Naive thymus-derived CD4-positive, alpha-beta T cell (primary cell): ENCODE measurements around the gene ELP4. TPM values are rescaled to one million over a fixed set of nuclear protein-coding genes. Genes with fewer than 3 reads are reported as not detected.
A peak's percentile ranks its signal among the peaks of the same experiment; 100 is the strongest.

Source experiments
- ATAC-seq: fragments of 150-1000 bp; cut with Tn5 transposase; 2 replicates; pipeline ENCODE4 v1.10.0; 2021; ENCODE audit warnings: mild to moderate bottlenecking, moderate library complexity
- CTCF ChIA-PET: fragments of 350-600 bp; sonication (Branson Sonifier 250); formaldehyde crosslinking; loops from one replicate; lab custom pipeline; 2021; ENCODE audit warnings: antibody characterized with exemption; lab: Charles Lee
- POLR2A ChIA-PET: fragments of 350-600 bp; sonication (Branson Sonifier 250); formaldehyde crosslinking; loops from one replicate; lab custom pipeline; 2021; ENCODE audit warnings: antibody characterized with exemption, inconsistent platforms; lab: Charles Lee
- DNase-seq, 9 donors: peaks; one replicate each; pipeline versions ENCODE4 v3.0.0 to v3.0.0-alpha.2; 2020 to 2022; ENCODE audit warnings: mixed read lengths in 1 of 9
- H3K27ac ChIP-seq: one replicate; pipeline ENCODE4 v1.7.0; 2013; ENCODE audit warnings: mild to moderate bottlenecking, low read depth, low read length, moderate library complexity
- H3K27me3 ChIP-seq, 2 donors: one replicate each; pipeline ENCODE4 v1.7.0; 2013; ENCODE audit warnings: low read length in 2 of 2, mild to moderate bottlenecking in 2 of 2, moderate library complexity in 2 of 2; ENCODE audit not compliant: control insufficient read depth in 2 of 2, insufficient read depth in 2 of 2
- H3K36me3 ChIP-seq, 3 experiments: 1 replicate in 2 of 3; 2 replicates in 1 of 3; pipeline ENCODE4 v1.7.0; 2013; ENCODE audit warnings: low read length in 3 of 3, mild to moderate bottlenecking in 3 of 3, moderate library complexity in 1 of 3; ENCODE audit not compliant: insufficient read depth in 3 of 3, control insufficient read depth in 2 of 3
- H3K4me1 ChIP-seq, 2 donors: one replicate each; pipeline ENCODE4 v1.7.0; 2013; ENCODE audit warnings: low read length in 2 of 2, mild to moderate bottlenecking in 2 of 2, moderate library complexity in 1 of 2; ENCODE audit not compliant: control insufficient read depth in 2 of 2, insufficient read depth in 2 of 2
- H3K4me3 ChIP-seq: 2 replicates; pipeline ENCODE4 v1.7.0; 2013; ENCODE audit warnings: mild to moderate bottlenecking, low read length
- H3K9me3 ChIP-seq, 3 experiments: 1 replicate in 2 of 3; 2 replicates in 1 of 3; pipeline ENCODE4 v1.7.0; 2013; ENCODE audit warnings: low read length in 3 of 3; ENCODE audit not compliant: control insufficient read depth in 2 of 3
- H3K27ac Mint-ChIP-seq, 9 donors: one replicate each; pipeline ENCODE4 v1.8.0; 2020 to 2022; ENCODE audit warnings: mixed read lengths in 9 of 9, mild to moderate bottlenecking in 8 of 9, moderate library complexity in 5 of 9, inconsistent platforms in 2 of 9
- H3K27me3 Mint-ChIP-seq, 5 donors: one replicate each; pipeline ENCODE4 v1.8.0; 2021 to 2022; ENCODE audit warnings: mixed read lengths in 5 of 5, mild to moderate bottlenecking in 1 of 5
- H3K36me3 Mint-ChIP-seq, 5 donors: one replicate each; pipeline ENCODE4 v1.8.0; 2020 to 2022; ENCODE audit warnings: mixed read lengths in 5 of 5, mild to moderate bottlenecking in 3 of 5, inconsistent platforms in 1 of 5
- H3K4me1 Mint-ChIP-seq, 7 donors: one replicate each; pipeline ENCODE4 v1.8.0; 2020 to 2022; ENCODE audit warnings: mixed read lengths in 7 of 7, mild to moderate bottlenecking in 3 of 7, inconsistent platforms in 1 of 7
- H3K4me3 Mint-ChIP-seq, 10 donors: one replicate each; pipeline ENCODE4 v1.8.0; 2020 to 2022; ENCODE audit warnings: mild to moderate bottlenecking in 10 of 10, mixed read lengths in 10 of 10, moderate library complexity in 6 of 10, inconsistent platforms in 2 of 10
- H3K9me3 Mint-ChIP-seq, 11 donors: one replicate each; pipeline ENCODE4 v1.8.0; 2020 to 2022; ENCODE audit warnings: mixed read lengths in 11 of 11, mild to moderate bottlenecking in 4 of 11, inconsistent platforms in 1 of 11, moderate library complexity in 1 of 11
- intact Hi-C, 2 donors: fragments of 100-400 bp; cut with micrococcal nuclease; formaldehyde crosslinking; loops; one replicate each; pipeline ENCODE4 v1.15.1; 2023
- polyA plus RNA-seq, 2 donors: library from polyadenylated mRNA; unstranded; fragments of 300-500 nt; fragmentation: Illumina TruSeq; gene quantifications; one replicate each; pipeline ENCODE4 v1.2.3, GENCODE V29; 2021
- total RNA-seq, 6 experiments: library from RNA in 5 of 6; stranded (reverse) in 5 of 6; gene quantifications; 1 replicate in 5 of 6; 2 replicates in 1 of 6; pipeline ENCODE4 v1.2.3 and lab custom pipeline; 2021 to 2026

The ELP4 gene
- total and polyA plus RNA-seq, 7 experiments from 2014 or later = 16.8 to 23.5 (median 21.2) TPM

DNA sequence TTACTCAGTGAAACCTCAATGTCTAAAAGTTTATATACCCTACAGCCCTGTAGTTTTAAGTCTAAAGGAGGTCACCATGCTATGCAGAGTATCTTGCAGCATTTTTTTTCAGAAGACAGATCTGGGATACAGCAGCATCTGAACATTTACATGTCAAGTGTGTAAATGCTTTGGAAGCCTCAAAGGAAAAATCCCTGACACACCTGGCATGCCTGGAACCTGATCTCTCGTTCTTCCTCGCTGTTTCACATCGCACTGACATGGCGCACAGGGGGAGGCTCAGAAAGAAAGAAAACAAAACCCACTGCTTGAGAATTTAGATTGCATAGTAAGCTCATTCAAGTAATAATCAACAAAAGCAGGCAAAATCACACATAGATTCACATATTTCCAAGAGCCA, 270.5 kb downstream of the ELP4 start:
- Histone ChIP-seq H3K27me3 (no peaks in the 10 kb centered on the region), H3K36me3 (no peaks in the 10 kb centered on the region)
- intact Hi-C loops = no loop called here

DNA sequence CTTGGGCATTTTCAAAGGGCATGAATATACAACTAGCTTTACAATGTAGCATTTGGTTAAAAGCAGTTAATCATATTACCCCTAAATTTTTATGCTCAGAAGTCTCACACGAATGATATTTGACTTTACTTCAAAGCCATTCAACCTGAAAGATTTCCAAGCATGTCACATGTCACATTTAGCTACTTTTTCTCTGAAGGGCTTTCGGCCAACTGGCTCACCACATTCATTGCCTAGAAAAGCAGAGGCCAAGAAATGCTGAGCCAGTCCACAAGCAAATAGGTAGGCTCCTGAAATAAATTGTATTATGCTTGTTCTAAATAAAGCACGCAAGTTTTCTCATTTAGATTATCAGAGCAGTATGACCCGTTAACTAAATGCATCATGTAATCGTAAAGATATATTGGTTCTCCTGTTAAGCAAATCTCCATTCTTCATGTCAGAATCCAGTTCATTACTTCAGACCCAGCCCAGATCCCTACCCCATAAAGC, 271.0 kb downstream of the ELP4 start:
- no peak overlapping the region for H3K27ac ChIP-seq
- ChIA-PET POLR2A (no interaction called here), CTCF (no interaction called here)
- H3K4me1 ChIP-seq = no peaks in the 10 kb centered on the region
- no peak for ATAC-seq
- intact Hi-C loops = no loop called here
- Mint-ChIP-seq H3K27ac (no peak overlapping the region), H3K9me3 (no peaks in the 10 kb centered on the region), H3K4me1 (no peaks in the 10 kb centered on the region), H3K4me3 (no peak overlapping the region), H3K36me3 (peaks cover 0 to 41% (median 25%) of the 10 kb centered on the region in 5 donors), H3K27me3 (no peaks in the 10 kb centered on the region)
- H3K9me3 ChIP-seq = no peaks in the 10 kb centered on the region
- no peak for DNase-seq
- no peak overlapping the region for H3K4me3 ChIP-seq
- no peaks in the 10 kb centered on the region for H3K27me3 ChIP-seq
- H3K36me3 ChIP-seq = no peaks in the 10 kb centered on the region

More for the DNA sequence above, 270.5 kb downstream of the ELP4 start:
- H3K9me3 ChIP-seq = no peaks in the 10 kb centered on the region
- ChIA-PET POLR2A (no interaction called here), CTCF (no interaction called here)
- no peaks in the 10 kb centered on the region for H3K9me3 Mint-ChIP-seq
- H3K4me3 ChIP-seq = no peak overlapping the region
- no peak overlapping the region for H3K27ac ChIP-seq
- H3K4me3 Mint-ChIP-seq = no peak overlapping the region
- H3K27me3 Mint-ChIP-seq = no peaks in the 10 kb centered on the region
- H3K27ac Mint-ChIP-seq = no peak overlapping the region
- DNase-seq = no peak
- no peak for ATAC-seq
- peaks cover 0 to 41% (median 28%) of the 10 kb centered on the region in 5 donors for H3K36me3 Mint-ChIP-seq
- H3K4me1 ChIP-seq = no peaks in the 10 kb centered on the region
- peaks cover 0 to 2% (median 0%) of the 10 kb centered on the region in 7 donors for H3K4me1 Mint-ChIP-seq

DNA sequence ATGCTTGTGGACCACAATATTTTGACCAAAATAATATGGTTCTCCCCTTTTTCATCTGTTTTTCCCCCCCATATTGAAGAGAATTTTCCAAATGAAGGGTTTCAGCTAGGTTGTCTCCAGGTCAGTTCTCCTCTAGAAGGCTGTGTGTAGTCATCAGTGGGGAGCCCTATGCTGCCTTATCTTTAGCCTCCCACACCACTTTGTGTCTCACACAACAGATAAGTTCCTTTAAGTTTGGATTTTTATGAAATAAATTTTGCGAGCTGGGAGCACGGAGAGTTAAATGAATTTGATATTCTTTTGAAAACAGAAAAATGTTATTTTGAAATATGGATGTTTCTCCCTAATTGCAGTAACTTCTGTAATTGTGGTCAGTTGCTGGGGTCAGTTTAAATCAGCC, 272.7 kb downstream of the ELP4 start:
- POLR2A ChIA-PET = no interaction called here
- H3K36me3 Mint-ChIP-seq = peaks cover 0 to 49% (median 25%) of the 10 kb centered on the region in 5 donors
- H3K4me3 ChIP-seq = no peak overlapping the region

DNA sequence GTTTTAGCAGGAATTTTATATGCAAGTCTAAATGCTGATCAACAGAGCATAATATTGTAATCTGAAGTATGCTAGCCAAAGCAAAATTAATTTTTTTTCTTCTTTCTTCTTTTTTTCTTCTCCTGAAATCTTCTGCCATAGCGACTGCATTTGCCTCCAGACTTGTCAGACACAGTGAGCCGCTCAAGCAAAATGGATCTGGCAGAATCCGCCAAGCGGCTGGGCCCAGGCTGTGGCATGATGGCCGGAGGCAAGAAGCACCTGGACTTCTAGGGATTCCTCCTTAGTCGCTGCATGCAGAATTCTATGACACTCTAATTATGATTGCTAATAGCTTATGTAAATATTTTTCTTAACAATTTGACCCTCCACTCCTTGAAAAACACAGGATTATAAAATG, 273.7 kb downstream of the ELP4 start:
- Histone ChIP-seq H3K27ac (no peak overlapping the region), H3K4me3 (no peak overlapping the region), H3K27me3 (no peaks in the 10 kb centered on the region), H3K9me3 (no peaks in the 10 kb centered on the region), H3K36me3 (no peaks in the 10 kb centered on the region), H3K4me1 (no peaks in the 10 kb centered on the region)
- Mint-ChIP-seq H3K4me3 (no peak overlapping the region), H3K36me3 (peaks cover 0 to 47% (median 21%) of the 10 kb centered on the region in 5 donors), H3K9me3 (no peaks in the 10 kb centered on the region), H3K27ac (no peak overlapping the region), H3K27me3 (no peaks in the 10 kb centered on the region), H3K4me1 (no peaks in the 10 kb centered on the region)
- DNase-seq (no peak), ATAC-seq (no peak)
- intact Hi-C loops = no loop called here
- CTCF ChIA-PET = no interaction called here
- POLR2A ChIA-PET = no interaction called here

More for the DNA sequence above, 272.7 kb downstream of the ELP4 start:
- Histone ChIP-seq H3K27ac (no peak overlapping the region), H3K9me3 (no peaks in the 10 kb centered on the region), H3K36me3 (no peaks in the 10 kb centered on the region), H3K4me1 (no peaks in the 10 kb centered on the region), H3K27me3 (no peaks in the 10 kb centered on the region)
- no peak for DNase-seq
- no peaks in the 10 kb centered on the region for H3K27me3 Mint-ChIP-seq
- no peak for ATAC-seq
- no peak overlapping the region for H3K27ac Mint-ChIP-seq
- CTCF ChIA-PET = no interaction called here
- no peak overlapping the region for H3K4me3 Mint-ChIP-seq
- intact Hi-C loops = no loop called here
- no peaks in the 10 kb centered on the region for H3K4me1 Mint-ChIP-seq
- no peaks in the 10 kb centered on the region for H3K9me3 Mint-ChIP-seq

DNA sequence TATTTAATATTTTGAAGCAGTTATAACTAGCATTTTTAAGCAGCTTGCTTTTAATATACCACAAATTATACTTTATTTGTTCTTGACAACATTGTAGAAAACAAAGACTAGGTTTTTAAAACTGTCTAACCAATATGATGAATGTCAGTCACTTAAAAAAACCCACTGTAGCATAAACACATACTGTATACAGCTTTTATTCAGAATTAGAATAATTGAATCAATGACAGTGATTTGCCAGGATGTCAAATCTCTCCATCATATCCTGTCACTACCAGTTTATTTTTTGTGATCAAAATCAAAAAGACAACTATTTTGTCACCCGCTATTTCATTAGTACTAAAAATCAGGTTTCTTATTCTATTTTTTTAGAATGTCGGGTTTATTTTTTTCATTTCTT, 275.0 kb downstream of the ELP4 start:
- Histone ChIP-seq H3K36me3 (no peaks in the 10 kb centered on the region), H3K4me1 (no peaks in the 10 kb centered on the region), H3K4me3 (no peak overlapping the region), H3K27me3 (no peaks in the 10 kb centered on the region), H3K27ac (no peak overlapping the region), H3K9me3 (no peaks in the 10 kb centered on the region)
- H3K4me1 Mint-ChIP-seq = no peaks in the 10 kb centered on the region
- H3K27ac Mint-ChIP-seq = no peak overlapping the region
- peaks cover 0 to 43% (median 15%) of the 10 kb centered on the region in 5 donors for H3K36me3 Mint-ChIP-seq
- POLR2A ChIA-PET = no interaction called here
- no peaks in the 10 kb centered on the region for H3K9me3 Mint-ChIP-seq
- intact Hi-C loops = no loop called here
- no peaks in the 10 kb centered on the region for H3K27me3 Mint-ChIP-seq
- H3K4me3 Mint-ChIP-seq = no peak overlapping the region
- CTCF ChIA-PET = no interaction called here
- ATAC-seq (no peak), DNase-seq (no peak)

DNA sequence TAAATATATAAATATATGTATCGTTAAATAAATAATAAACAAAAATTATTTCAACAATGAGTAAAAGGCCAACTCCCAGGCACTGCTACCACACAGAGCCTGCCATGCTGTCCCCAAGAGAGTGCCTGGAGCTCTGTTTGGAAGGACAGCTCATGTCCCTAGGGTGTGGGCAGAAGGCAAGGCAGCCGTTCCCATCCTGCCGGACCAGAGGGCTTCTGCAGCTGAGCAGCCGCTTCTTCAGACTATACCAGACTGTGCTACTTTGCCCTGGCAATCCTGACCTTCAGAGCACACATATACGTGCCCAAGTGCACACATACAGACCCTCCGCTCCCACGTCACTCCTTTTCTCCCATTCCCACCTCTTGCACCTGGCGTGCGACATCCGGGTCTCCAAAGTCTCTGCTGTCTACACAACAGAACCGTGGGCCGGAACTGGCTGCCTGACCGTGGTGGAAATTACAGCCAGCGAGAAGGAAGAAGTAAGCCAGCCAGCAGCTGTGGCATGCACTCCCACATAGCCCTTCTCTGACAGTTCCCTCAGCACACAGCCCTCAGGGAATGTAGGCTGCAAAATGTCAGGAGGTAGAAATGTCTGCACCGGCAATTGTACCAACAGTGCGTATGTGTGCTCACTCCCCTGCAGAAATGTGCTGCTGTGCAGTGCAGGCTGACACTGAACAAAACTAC, 277.6 kb downstream of the ELP4 start:
- H3K4me1 Mint-ChIP-seq = no peaks in the 10 kb centered on the region
- ATAC-seq = no peak
- Histone ChIP-seq H3K4me3 (no peak overlapping the region), H3K4me1 (no peaks in the 10 kb centered on the region), H3K36me3 (no peaks in the 10 kb centered on the region), H3K27me3 (no peaks in the 10 kb centered on the region), H3K27ac (no peak overlapping the region), H3K9me3 (no peaks in the 10 kb centered on the region)
- no peak overlapping the region for H3K4me3 Mint-ChIP-seq
- H3K27me3 Mint-ChIP-seq = peaks cover 3 to 12% (median 4%) of the 10 kb centered on the region in 5 donors
- H3K27ac Mint-ChIP-seq = peak overlapping the region in 1 of 9 donors; percentile 43
- DNase-seq = no peak
- CTCF ChIA-PET = no interaction called here
- intact Hi-C loops = no loop called here
- H3K9me3 Mint-ChIP-seq = no peaks in the 10 kb centered on the region
- POLR2A ChIA-PET = no interaction called here
- peaks cover 0 to 37% (median 4%) of the 10 kb centered on the region in 5 donors for H3K36me3 Mint-ChIP-seq

DNA sequence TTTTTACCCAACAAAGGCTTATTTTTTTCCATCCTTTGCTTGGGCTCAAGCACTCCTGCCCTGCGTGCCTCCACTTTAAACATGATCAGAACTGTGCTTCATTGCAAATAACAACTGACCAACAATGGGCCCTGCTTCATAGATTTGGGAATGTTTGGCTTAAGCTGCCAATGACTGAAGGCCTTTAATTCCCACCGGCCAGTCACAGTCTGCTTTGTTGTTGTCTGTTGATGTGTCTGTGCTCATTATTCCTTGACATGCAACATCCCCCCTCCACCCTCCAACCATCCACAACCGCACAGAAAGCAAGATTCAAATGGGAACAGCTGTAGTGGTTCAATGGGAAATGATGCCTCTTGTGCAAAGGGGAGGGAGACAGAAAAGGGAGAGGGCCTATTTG, 278.5 kb downstream of the ELP4 start:
- intact Hi-C loops = no loop called here
- H3K4me3 Mint-ChIP-seq = no peak overlapping the region
- no peak overlapping the region for H3K27ac ChIP-seq
- H3K27me3 Mint-ChIP-seq = peaks cover 8 to 22% (median 12%) of the 10 kb centered on the region in 5 donors
- ChIA-PET POLR2A (no interaction called here), CTCF (no interaction called here)
- ATAC-seq (no peak), DNase-seq (no peak)
- H3K4me1 Mint-ChIP-seq = no peaks in the 10 kb centered on the region
- H3K9me3 ChIP-seq = no peaks in the 10 kb centered on the region
- H3K27ac Mint-ChIP-seq = no peak overlapping the region
- H3K4me3 ChIP-seq = no peak overlapping the region
- no peaks in the 10 kb centered on the region for H3K36me3 ChIP-seq
- no peaks in the 10 kb centered on the region for H3K27me3 ChIP-seq
- no peaks in the 10 kb centered on the region for H3K4me1 ChIP-seq
- peaks cover 0 to 29% (median 0%) of the 10 kb centered on the region in 5 donors for H3K36me3 Mint-ChIP-seq
- no peaks in the 10 kb centered on the region for H3K9me3 Mint-ChIP-seq
